DND-41 (cell line): ENCODE results near the gene MEGF6.

Experiments used
- ATAC-seq: fragments of 200-7000 bp; cut with Tn5 transposase; 3 replicates; pipeline ENCODE4 v1.9.1; 2021; ENCODE audit warnings: low read depth; ENCODE audit not compliant: insufficient read depth
- DNase-seq: peaks from one replicate; pipeline ENCODE4 v3.0.0-alpha.2; 2020
- H2AFZ ChIP-seq: 2 replicates; pipeline ENCODE4 v1.6.0; 2012; ENCODE audit warnings: low read depth, low read length
- H3K27ac ChIP-seq: 2 replicates; pipeline ENCODE4 v1.5.1; 2012; ENCODE audit warnings: low read length, inconsistent platforms
- H3K27me3 ChIP-seq: fragments of 200-600 bp; sonication (generic); 2 replicates; pipeline ENCODE4 v1.6.0; 2012; ENCODE audit warnings: low read length, mild to moderate bottlenecking, inconsistent platforms; ENCODE audit not compliant: insufficient read depth, poor library complexity
- H3K36me3 ChIP-seq: 2 replicates; pipeline ENCODE4 v1.5.1; 2012; ENCODE audit warnings: low read length, inconsistent platforms; ENCODE audit not compliant: insufficient read depth
- H3K4me1 ChIP-seq: 2 replicates; pipeline ENCODE4 v1.5.1; 2012; ENCODE audit warnings: mild to moderate bottlenecking, low read length; ENCODE audit not compliant: insufficient read depth
- H3K4me2 ChIP-seq: 2 replicates; pipeline ENCODE4 v1.6.0; 2012; ENCODE audit warnings: mild to moderate bottlenecking, moderate library complexity, low read length, inconsistent platforms; ENCODE audit not compliant: insufficient read depth
- H3K4me3 ChIP-seq, 2 experiments: fragments of 200-600 bp in 1 of 2; shearing (Covaris generic) in 1 of 2; 2 replicates each; pipeline ENCODE4 v1.5.1; 2012 to 2016; ENCODE audit warnings: inconsistent platforms in 2 of 2, low read length in 2 of 2, mild to moderate bottlenecking in 2 of 2, low read depth in 1 of 2, moderate library complexity in 1 of 2
- H3K79me2 ChIP-seq: 2 replicates; pipeline ENCODE4 v1.6.0; 2012; ENCODE audit warnings: low read length, inconsistent platforms; ENCODE audit not compliant: insufficient read depth
- H3K9ac ChIP-seq: 2 replicates; pipeline ENCODE4 v1.6.0; 2012; ENCODE audit warnings: low read depth, mild to moderate bottlenecking, inconsistent platforms, low read length, moderate library complexity
- H3K9me3 ChIP-seq: 2 replicates; pipeline ENCODE4 v1.5.1; 2012; ENCODE audit warnings: low read length, moderate library complexity, mild to moderate bottlenecking, inconsistent platforms; ENCODE audit not compliant: insufficient read depth, severe bottlenecking
- H4K20me1 ChIP-seq: 2 replicates; pipeline ENCODE4 v1.6.0; 2012; ENCODE audit warnings: low read length; ENCODE audit not compliant: insufficient read depth
- CTCF ChIP-seq: IDR thresholded peaks from 2 replicates; pipeline ENCODE4 v1.5.1; 2012; ENCODE audit warnings: borderline replicate concordance, low read length, moderate library complexity, mild to moderate bottlenecking; ENCODE audit not compliant: poor library complexity, severe bottlenecking; ENCODE audit errors: extremely low read depth
- EZH2 ChIP-seq: IDR thresholded peaks from 3 replicates; pipeline ENCODE4 v1.6.1; 2012; ENCODE audit warnings: borderline replicate concordance, low read depth, mild to moderate bottlenecking, moderate library complexity, low read length, inconsistent platforms; ENCODE audit not compliant: severe bottlenecking

The MEGF6 gene

DNA sequence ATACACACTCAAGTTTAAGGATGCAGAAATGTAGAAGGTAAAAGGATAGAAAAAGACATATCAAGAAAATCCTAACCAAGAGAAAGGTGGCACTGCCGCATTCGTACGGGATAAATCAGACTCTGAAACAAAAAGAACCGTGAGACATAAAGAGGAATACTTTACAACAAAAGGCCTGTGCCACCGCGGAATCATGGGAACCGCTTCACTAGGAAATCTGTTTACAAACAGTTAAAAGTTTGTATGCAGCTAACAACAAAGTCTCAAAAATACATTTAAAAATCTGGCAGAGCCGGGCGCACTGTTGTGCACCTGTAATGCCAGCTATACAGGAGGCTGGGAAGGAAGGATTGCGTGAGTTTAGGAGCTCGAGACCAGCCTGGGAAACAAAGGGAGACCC is 30.5 kb upstream of the MEGF6 start:
- Histone ChIP-seq H3K79me2 (peaks cover 35% of the 10 kb centered on the region), H3K4me1 (no peaks in the 10 kb centered on the region), H3K27ac (no peak overlapping the region), H3K36me3 (peaks cover 81% of the 10 kb centered on the region), H4K20me1 (peaks cover 20% of the 10 kb centered on the region; the same call in 1 of the 2 replicates), H3K9me3 (no peaks in the 10 kb centered on the region), H3K4me2 (no peak overlapping the region), H2AFZ (no peak overlapping the region), H3K9ac (no peak overlapping the region), H3K27me3 (no peaks in the 10 kb centered on the region), H3K4me3 (no peak overlapping the region)
- TF ChIP-seq EZH2 (no peak), CTCF (no peak)
- ATAC-seq = no peak
- no peak for DNase-seq

GRCh38 chr1:3641046-3641760 is 29.9 kb upstream of the MEGF6 start:
- Histone ChIP-seq H3K4me2 (no peak overlapping the region), H3K9me3 (no peaks in the 10 kb centered on the region), H3K27ac (no peak overlapping the region), H4K20me1 (peaks cover 20% of the 10 kb centered on the region; the same call in 1 of the 2 replicates), H3K36me3 (peaks cover 81% of the 10 kb centered on the region), H3K4me1 (no peaks in the 10 kb centered on the region), H2AFZ (no peak overlapping the region), H3K9ac (no peak overlapping the region), H3K27me3 (no peaks in the 10 kb centered on the region), H3K79me2 (peaks cover 30% of the 10 kb centered on the region), H3K4me3 (no peak overlapping the region)
- TF ChIP-seq CTCF (no peak), EZH2 (no peak)
- DNase-seq = no peak
- no peak for ATAC-seq

DNA sequence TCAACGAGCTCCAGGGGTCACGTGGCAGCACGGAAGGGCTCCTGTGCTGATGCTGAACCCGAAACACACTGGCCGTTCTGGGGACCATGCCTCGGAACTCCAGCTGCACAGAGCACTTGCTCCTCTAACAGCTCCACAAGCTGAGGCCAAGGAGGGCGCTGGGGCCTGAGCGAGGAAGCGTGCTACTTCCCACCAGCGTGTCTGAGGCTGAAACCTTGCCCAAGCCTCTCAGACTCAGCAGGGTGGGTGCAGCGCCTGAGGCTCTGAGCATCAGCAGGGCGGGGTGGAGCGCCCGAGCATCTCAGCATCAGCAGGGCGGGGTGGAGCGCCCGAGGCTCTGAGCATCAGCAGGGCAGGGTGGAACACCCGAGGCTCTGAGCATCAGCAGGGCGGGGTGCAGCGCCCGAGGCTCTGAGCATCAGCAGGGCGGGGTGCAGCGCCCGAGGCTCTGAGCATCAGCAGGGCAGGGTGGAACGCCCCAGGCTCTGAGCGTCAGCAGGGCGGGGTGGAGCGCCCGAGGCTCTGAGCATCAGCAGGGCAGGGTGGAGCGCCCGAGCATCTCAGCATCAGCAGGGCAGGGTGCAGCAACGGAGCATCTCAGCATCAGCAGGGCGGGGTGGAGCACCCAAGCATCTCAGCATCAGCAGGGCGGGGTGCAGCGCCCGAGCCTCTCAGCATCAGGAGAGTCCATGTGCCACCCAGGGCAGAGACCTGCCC is 29.0 kb upstream of the MEGF6 start:
- H3K9ac ChIP-seq = no peak overlapping the region
- H3K27me3 ChIP-seq = no peaks in the 10 kb centered on the region
- H3K36me3 ChIP-seq = peaks cover 81% of the 10 kb centered on the region
- H4K20me1 ChIP-seq = peaks cover 20% of the 10 kb centered on the region
- no peak overlapping the region for H2AFZ ChIP-seq
- H3K79me2 ChIP-seq = peaks cover 22% of the 10 kb centered on the region
- DNase-seq (no peak), ATAC-seq (no peak)
- H3K4me2 ChIP-seq = no peak overlapping the region
- no peak for TF ChIP-seq CTCF
- TF ChIP-seq EZH2 = no peak
- H3K27ac ChIP-seq = no peak overlapping the region
- H3K4me3 ChIP-seq = no peak overlapping the region
- H3K4me1 ChIP-seq = no peaks in the 10 kb centered on the region
- no peaks in the 10 kb centered on the region for H3K9me3 ChIP-seq
